HG03280 (cell line): ENCODE data around the gene CA12.
"Not testable (repeated sequence)": the region's sequence is repeated elsewhere in the genome, so short reads cannot be mapped to it uniquely, and the experiment has no call there.

Experiments
- ATAC-seq: cut with Tn5 transposase; IDR thresholded peaks from one replicate; pipeline ENCODE4 v1.9.1; 2021; ENCODE audit warnings: mild to moderate bottlenecking, moderate library complexity; ENCODE audit not compliant: unreplicated experiment

CA12 gene

DNA sequence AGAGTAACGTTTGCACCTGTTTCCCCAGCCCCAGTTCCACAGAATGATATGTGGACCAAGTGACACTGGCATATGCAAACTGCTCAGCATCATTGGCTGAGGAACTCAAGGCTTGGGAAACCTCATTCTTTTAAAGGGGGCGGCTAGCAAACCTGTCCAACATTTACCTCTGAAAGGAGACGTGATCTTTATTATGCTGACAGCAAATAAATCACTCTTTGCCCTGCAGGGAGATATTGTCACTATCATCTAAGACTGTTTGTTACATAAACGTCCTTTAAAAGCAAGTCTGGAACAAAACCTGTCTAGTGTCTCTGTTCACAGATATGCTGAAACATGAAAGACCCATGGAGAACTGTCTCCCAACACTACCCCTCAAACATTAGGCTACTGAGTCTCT is 21.5 kb downstream of the CA12 start:
- ATAC-seq, result no peak

- no peak for ATAC-seq
Measured at GRCh38 chr15:63358241-63359029, 23.2 kb downstream of the CA12 start.

- ATAC-seq, result no peak
Measured at GRCh38 chr15:63357731-63358130, 23.9 kb downstream of the CA12 start.

DNA sequence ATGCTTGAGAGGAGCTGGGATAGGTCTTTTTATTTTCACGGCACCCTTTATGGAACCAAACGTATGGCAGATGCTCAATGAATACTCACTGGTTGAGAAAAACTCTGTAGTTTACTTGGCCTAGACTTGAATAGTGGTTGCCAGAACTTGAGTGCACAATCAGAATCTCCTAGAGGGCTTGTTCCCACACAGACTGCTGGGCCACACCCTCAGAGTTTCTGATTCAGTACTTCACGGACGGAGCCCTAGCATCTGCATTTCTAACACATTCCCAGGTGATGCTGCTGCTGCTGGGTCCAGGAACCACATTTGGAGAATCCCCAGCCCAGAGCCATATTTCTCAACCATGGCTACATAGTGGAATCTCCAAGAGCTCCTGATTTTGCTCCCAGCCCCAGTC is 24.6 kb downstream of the CA12 start:
- no peak for ATAC-seq

DNA sequence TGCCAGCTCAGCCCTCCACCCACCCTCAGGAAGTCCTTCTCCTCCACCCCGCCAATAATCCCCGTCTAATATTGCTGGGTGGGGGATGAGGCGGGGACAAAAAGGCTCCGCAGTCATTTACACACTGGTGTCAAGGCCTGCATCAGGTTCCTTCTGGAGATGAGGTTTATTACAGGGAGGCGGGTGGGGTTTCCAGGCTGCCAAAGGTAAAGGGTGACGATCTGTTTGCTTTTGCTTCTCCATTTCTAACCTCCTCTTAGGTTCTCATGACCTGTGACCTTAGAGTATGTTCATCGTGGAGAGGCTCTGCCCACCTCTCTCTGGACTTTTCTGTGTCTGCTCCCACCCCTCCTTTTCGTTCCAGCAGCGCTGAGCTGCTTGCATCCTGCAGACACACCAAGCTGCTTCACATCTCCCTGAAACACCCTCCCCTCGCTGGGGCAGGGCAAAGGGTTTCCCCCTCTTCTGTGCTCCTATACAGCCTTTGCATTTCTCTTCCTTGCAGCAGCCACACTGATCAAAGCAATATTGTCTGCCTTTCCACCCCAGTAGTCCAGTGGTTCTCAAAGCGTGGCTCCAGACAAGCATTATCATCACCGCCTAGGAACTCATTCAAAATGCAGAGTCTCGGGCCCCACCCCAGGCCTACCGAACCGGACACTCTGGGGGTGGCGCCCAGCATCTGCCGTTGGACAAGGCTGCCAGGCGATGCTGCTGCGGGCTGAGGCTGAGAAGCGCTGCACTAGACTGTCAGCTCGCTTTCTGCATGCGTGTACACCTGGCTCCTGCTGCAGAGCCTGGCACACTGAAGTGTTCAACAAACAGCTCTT is 26.6 kb downstream of the CA12 start:
- no peak for ATAC-seq

GRCh38 chr15:63353887-63354286 is 27.8 kb downstream of the CA12 start:
- ATAC-seq, result no peak

DNA sequence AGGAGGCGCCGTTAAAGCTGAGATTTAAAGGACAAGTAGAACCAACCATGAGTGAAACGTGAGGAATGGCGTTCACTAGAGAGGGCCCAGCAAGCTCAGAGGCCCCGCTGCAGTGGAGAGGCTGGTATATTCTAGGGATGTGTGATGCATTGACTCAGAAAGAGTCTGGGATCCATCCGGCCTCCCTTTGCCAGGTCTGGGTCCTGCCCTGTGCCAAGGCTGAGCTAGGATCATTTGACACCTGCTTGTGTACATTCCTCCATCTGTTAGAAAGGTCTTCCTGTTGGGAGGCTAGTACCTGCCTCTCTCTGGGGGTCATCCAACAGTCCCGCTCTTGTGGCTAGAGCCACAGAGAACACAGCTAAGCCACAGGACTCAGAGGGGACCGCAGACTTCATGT is 28.4 kb downstream of the CA12 start:
- no peak for ATAC-seq

DNA sequence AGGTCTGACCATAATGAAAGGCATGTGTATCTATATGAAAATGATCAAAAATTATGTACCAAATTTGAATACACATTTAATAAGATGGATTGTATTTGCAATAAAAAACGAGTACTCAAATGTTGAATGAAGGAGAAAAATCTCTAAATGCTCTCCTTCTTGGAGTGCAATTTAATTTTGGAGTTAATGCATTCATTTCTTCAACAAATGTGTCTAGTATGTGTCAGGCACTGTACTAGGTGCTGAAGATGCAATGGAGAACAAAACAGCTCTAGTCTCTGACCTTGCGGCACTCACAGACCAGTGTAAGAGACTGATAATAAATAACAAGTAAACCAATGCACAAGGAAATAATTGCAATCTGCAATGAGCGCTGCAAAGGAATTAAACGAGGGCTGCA is 28.8 kb downstream of the CA12 start:
- ATAC-seq, result no peak

DNA sequence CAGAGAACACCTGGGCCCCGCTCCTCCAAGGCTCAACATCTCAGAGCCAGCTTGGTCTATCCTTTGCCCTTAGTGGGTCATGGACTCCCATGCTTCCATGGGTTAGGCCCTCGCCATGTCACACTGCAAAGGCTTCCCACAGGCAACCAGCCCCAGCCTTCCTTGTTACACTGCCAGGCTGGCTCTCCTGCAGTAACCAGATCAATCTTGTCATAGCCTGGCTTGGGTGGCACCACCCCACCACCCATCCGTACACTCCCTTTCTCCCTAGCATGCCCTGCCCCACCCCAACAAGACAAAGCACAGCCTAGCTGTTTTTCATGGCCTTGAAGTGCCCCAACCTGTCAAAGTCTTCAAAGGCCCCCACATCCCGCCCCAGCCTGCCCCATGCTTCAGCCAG is 30.5 kb downstream of the CA12 start:
- ATAC-seq, result no peak

- ATAC-seq, result no peak
Measured at GRCh38 chr15:63350178-63350621, 31.4 kb downstream of the CA12 start.

GRCh38 chr15:63349621-63350020 is 32.0 kb downstream of the CA12 start:
- ATAC-seq, result no peak

DNA sequence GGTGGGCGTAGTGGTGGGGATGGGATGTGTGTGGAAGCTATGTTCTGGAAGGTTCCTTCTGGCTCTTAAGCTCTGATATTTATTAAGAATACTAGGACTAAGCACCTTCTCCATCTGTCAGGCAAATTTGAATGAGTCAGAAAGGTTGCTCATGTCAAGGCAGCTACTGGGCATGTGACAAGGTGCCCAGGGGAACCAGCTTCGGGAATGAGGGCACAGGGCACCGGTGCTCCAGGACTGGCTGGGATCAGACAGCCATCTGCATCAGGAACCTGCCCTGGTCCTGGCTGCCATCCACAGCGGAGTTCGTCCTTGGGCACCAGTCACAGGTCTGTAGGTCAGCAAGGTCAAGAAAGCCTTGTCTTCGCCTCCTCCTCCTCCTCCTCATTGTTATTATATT is 32.5 kb downstream of the CA12 start:
- ATAC-seq, result no peak

DNA sequence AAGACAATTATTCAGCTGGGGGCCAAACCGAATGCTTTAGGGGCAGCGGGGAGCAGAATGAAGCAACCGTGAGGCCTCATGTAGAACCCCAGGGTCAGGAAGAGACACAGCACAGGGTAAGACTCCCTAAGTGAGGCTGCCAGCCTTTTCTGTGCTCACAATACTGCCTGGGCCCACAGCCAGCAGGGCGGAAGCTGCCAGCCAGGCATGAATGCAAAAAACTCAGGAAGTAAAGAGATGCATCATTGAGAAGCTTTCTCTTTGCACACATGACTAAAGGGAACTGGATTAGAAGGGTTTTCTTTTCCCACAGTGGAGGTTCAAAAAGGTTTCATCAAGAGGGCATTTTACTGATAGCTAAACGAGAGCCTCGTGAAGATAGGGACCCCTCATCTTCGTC is 33.3 kb downstream of the CA12 start:
- ATAC-seq, result no peak

DNA sequence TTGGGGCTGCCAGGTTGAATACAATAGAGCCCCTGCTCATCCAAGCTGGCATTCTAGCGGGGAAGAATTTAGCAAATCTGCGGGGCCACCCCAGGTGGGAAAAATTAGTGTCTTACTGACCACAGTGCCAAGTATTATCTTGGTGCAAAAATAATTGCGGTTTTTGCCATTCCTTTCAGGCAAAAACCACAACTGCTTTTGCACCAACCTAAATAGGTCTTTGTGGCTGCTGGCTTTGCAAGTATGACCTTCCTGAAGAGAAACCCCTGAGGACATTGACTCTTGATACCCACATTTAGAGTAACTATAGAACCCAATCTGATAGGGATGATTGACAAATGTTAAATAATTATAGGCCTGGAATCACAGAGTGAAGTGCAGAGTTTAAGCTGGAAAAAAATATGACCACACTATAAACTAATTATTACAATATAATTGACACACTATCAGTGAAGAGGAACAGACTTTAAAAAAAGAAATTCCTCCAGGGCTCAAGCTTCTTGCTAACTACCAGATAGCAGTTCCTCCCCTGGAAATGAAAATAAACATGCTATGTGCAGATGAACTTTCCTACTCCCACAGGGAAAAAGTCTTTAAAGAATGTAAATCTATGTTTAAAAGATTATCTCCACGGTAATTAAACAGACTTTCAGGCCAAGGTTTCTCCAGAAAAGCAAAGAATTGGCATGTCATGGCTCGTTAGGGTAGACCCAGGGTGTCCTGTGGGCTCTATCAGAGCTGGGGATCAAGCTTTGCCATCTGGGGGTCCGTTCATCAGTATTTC is 34.4 kb downstream of the CA12 start:
- ATAC-seq, result no peak

DNA sequence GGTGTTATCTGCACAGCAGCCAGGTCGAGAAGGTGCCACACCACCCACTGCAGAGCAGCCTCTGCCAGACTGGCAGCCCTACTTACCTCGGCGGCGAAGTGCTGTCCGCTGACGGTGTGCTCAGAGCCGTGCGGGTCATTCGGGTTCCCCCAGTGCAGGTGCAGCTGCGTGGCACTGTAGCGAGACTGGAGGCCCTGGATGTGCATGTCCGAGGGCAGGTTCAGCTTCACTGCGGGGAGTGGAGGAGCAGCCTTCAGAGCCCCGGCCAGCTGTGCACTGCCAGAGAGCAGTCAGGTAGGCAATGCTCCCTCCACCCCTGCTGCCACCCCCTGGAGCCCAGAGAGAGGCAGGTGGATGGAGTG is 36.3 kb downstream of the CA12 start:
- no peak for ATAC-seq

DNA sequence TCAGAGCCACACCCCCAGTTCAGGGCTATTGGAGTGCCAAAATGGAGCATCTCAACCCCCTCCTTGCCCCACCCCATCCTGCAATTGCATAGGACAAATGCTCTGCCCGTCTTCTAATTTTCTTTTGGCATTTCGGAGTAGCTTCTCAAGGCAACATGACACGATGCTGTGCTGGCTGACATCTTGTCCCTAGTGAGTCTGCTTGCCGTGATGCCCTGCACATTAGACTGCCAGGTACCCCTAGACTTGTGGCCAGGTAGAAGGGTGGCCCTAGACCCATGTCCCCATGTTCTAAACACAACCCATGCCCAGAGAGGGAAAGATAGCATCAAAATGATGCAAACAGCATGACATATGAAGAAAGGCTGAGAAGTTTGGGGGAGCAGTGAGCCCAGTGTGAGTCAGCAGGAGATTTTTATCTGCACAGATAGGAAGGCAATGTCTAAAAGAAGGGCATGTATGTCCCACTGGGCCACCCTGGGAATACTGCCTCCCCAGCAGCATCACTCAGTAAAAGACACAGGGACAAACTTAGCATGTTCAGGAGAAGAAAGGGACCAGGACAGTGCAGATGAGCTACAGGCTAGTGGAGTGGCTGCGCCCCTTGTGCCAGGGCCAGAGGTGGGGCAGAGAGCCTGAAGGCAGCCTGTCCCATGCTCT is 36.8 kb downstream of the CA12 start:
- ATAC-seq, result no peak

DNA sequence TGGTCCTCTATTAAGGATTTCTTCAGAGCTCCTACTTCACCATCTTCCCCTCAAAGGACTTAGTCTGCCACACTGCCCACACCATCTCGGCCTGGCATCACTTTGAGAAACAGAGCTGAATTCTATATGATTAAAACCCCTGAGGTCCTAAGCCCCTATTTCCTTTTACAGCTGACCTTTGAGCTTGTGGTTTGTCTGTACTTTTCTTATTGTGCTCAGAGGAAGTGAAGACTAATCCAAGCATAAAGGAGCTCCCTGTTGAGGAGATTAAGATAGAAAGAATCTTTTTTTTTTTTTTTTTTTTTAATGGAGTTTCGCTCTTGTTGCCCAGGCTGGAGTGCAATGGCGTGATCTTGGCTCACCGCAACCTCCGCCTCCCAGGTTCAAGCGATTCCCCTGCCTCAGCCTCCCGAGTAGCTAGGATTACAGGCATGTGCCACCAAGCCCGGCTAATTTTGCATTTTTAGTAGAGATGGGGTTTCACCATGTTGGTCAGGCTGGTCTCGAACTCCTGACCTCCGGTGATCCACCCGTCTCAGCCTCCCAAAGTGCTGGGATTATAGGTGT is 38.6 kb downstream of the CA12 start:
- ATAC-seq, result not testable (repeated sequence)

DNA sequence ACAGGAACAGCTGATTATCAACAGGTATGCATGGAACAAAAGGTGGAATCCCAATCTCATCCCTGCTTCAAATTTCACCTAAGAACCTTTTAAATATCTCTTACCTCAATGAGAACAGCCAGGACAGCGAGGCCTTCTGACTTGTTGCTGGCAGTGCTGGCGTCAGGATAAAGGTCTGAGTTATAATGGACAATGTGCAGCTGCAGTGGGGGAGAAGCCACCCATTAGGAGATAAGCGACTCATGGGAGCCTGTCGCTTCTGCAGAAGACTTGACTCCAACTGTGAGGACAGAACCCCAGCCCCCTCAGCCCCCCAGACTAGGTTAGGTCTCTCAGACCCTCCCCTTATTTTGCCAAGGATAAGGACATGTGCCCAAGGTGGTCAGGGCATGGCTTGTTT is 39.7 kb downstream of the CA12 start:
- ATAC-seq, result no peak

DNA sequence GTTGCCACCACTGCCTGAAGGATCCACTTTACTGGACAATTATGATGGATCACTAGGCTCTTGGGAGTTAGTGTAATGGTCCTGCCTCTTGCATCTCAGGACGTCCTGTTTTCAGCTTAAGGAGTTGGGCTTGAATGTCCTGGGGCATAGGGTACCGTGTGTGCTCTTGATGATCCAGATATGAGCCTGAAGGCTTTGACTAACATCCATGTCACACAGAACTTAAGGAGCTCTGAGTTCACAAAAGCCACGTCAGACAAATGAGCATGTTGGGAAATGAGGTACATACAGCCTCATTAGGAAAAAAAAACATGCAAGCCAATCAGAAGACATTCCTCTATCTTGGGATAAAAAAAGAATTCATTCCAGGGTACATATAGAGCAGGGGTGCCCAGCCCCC is 40.8 kb downstream of the CA12 start:
- no peak for ATAC-seq

GRCh38 chr15:63340353-63340752 is 41.3 kb downstream of the CA12 start:
- no peak for ATAC-seq

DNA sequence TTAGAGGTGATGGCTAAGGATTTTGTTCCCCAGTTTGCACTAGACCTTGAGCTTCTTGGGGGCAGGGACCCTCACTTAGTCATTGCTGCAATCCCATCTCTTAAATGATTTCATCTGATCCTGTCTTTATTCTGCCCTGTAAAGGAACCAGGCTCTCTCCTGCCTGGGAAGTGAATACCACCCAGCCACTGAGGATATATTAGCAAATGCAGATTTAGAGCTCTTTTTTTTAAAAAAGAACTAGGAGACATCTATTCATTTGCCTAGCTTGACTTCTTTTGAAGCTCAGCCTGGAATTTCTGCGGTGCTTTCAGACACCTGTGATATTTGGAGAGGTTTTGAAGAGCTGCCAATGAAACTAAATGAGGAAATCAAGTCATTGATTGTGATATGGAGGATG is 41.8 kb downstream of the CA12 start:
- ATAC-seq, result no peak
